Measurements from ENCODE around the gene NUDT9. TPM values are rescaled to one million over a fixed set of nuclear protein-coding genes. Genes with fewer than 3 reads are reported as not detected.

The NUDT9 gene
- total RNA-seq, 1 donor from 2014 or later = 23.0 TPM

DNA sequence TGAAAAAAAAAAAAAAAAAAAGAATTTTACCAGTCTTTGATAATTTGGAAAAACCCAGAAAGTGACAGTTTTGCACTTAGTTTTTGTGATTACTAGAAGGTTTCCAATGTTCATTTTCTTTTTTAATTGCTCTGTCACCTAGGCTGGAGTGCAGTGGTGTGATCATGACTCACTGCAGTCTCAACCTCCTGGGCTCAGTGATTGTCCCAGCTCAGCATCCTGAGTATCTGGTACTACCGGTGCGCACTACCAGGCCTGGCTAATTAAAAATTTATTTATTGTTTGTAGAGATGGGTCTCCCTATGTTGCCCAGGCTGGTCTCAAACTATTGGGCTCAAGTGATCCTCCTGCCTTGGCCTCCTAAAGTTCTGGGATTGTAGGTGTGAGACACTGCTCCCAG lies 3.3 kb downstream of the NUDT9 start:
- no peak overlapping the region for H3K4me3 ChIP-seq (ENCODE audit: low read depth, low read length)
- TF ChIP-seq, protein P1, sequence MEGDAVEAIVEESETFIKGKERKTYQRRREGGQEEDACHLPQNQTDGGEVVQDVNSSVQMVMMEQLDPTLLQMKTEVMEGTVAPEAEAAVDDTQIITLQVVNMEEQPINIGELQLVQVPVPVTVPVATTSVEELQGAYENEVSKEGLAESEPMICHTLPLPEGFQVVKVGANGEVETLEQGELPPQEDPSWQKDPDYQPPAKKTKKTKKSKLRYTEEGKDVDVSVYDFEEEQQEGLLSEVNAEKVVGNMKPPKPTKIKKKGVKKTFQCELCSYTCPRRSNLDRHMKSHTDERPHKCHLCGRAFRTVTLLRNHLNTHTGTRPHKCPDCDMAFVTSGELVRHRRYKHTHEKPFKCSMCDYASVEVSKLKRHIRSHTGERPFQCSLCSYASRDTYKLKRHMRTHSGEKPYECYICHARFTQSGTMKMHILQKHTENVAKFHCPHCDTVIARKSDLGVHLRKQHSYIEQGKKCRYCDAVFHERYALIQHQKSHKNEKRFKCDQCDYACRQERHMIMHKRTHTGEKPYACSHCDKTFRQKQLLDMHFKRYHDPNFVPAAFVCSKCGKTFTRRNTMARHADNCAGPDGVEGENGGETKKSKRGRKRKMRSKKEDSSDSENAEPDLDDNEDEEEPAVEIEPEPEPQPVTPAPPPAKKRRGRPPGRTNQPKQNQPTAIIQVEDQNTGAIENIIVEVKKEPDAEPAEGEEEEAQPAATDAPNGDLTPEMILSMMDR (conservative IDR thresholded peaks at IDR 0.05; ENCODE audit: low read depth, low read length) = no peak
- no peak for DNase-seq (ENCODE audit: low read depth)

DNA sequence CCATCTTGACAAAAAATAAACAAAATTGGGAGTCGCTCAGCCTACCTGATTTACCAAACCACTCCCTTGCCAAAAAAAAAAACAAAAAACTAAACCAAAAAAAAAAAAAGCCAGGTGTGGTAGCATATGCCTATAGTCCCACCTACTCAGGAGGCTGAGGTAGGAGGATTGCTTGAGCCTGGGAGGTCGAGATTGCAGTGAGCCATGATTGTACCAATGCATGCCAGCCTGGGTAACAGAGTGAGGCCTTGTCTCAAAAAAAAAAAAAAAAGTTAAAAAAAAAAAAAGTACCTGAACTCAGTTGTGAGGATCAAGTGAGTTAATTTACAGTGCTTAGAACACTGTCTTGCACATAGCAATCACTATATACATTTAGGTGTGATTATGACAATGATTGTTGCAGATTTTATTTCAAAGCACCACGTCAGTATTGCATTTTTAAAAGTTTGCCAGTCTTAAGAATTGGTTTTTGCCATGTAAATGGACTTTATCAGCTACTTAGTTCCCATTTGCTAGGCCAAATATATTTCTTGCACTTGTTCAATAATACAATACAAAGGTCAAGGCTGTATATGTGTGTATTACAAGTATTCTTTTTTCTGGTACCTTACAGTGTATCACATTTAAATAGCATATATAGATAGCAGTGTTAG lies 4.6 kb downstream of the NUDT9 start:
- H3K4me3 ChIP-seq (ENCODE audit: low read depth, low read length) = no peak overlapping the region
- no peak for DNase-seq (ENCODE audit: low read depth)
- TF ChIP-seq, protein P1 (conservative IDR thresholded peaks at IDR 0.05; ENCODE audit: low read depth, low read length) = no peak

DNA sequence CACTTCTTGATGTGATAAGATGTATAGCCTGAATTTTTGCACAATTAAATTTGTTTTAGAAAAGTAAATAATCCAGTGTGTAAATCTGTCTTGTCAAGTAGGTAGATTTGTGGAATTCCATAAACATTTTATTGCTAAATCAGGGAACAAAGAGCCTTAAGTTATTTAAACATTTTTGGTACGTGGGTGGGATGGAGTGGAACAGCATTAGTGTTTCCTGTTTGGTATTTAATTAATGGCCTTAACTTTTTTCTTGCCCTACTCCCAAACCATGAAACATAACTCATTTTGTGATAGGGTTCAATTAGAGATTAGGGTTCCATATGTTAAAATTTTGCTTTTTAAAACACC lies 5.1 kb downstream of the NUDT9 start:
- no peak for DNase-seq (ENCODE audit: low read depth)
- no peak overlapping the region for H3K4me3 ChIP-seq (ENCODE audit: low read depth, low read length)
- TF ChIP-seq, protein P1 (conservative IDR thresholded peaks at IDR 0.05; ENCODE audit: low read depth, low read length) = no peak

DNA sequence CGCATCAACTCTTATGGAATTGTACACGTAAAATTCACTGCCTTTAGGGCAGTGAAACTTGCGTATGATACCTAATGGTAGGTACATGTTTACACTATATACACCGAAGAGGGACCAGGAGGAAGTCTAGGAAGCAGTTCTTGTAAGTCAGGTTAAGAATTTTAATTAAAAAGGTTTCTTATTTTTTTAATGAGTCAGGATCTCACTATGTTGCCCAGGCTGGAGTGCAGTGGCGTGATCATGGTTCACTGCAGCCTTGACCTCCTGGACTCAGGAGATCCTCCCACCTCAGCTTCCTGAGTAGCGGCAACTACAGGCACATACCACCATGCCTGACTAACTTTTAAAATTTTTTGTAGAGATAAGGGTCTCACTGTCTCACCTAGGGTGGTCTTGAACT lies 6.6 kb downstream of the NUDT9 start:
- H3K4me3 ChIP-seq (ENCODE audit: low read depth, low read length) = no peak overlapping the region
- DNase-seq (ENCODE audit: low read depth) = no peak
- TF ChIP-seq, protein P1 (conservative IDR thresholded peaks at IDR 0.05; ENCODE audit: low read depth, low read length) = no peak

DNA sequence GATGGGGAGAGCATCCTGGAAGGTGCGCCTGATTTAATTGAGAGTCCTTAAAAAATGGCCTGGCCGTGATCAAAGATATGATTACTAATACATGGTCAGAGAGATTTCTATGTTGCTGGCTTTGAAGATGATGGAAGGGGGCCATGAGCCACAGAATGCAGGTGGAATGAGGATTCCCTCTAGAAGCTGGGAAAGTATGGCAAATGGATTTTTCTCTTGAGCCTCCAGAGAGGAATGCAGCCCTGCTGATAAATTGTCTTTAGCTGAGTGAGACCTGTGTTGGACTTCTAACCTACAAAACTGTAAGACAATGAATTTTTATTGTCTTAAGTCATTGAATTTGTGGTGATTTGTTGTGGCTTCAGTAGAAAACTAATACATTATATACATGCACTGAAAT lies 7.7 kb downstream of the NUDT9 start:
- no peak for DNase-seq (ENCODE audit: low read depth)
- TF ChIP-seq, protein P1 (conservative IDR thresholded peaks at IDR 0.05; ENCODE audit: low read depth, low read length) = no peak
- no peak overlapping the region for H3K4me3 ChIP-seq (ENCODE audit: low read depth, low read length)

DNA sequence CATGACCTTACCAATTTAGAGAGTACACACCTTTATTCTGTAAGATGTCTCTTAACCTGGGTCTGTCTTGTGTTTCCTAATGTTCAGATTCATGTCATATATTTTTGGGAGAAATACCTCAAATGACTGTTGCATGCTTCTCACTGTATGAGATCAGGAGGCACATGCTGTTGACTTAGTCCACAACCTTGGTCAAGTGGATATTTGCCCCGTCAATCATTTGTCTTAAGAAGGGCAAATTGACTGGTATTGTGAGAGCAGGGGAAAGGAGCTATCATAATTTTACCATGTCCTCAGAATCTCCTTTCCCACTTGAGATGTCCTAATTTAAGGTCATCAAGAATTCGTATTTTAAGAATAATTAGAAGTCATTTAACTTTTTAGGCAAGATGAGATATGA lies 11.0 kb downstream of the NUDT9 start:
- H3K4me3 ChIP-seq (ENCODE audit: low read depth, low read length) = no peak overlapping the region
- TF ChIP-seq, protein P1 (conservative IDR thresholded peaks at IDR 0.05; ENCODE audit: low read depth, low read length) = no peak
- DNase-seq (ENCODE audit: low read depth) = no peak

DNA sequence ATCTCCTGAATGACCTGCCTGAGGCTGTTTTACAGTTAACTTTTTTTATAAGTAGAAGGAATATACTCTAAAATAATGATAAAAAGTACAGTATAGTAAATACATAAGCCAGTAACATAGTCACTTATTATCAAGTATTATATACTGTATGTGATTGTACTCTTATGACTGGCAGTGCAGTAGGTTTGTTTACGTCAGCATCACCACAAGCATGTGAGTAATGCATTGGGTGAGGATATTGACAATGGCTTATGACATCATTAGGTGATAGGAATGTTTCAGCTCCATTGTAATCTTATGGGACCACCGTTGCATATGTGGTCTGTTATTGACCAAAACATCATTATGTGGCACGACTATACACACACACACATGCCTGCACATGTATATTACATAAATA lies 20.5 kb downstream of the NUDT9 start:
- no peak for DNase-seq (ENCODE audit: low read depth)
- TF ChIP-seq, protein P1 (conservative IDR thresholded peaks at IDR 0.05; ENCODE audit: low read depth, low read length) = no peak
- no peak overlapping the region for H3K4me3 ChIP-seq (ENCODE audit: low read depth, low read length)

All from epithelial cell of proximal tubule (primary cell).